HG03060 (cell line): ENCODE measurements around the gene OR8B3.

ENCODE experiments used
- ATAC-seq: cut with Tn5 transposase; IDR thresholded peaks from one replicate; pipeline ENCODE4 v1.9.1; 2021; ENCODE audit warnings: low read depth, moderate number of reproducible peaks; ENCODE audit not compliant: unreplicated experiment

The OR8B3 gene

DNA sequence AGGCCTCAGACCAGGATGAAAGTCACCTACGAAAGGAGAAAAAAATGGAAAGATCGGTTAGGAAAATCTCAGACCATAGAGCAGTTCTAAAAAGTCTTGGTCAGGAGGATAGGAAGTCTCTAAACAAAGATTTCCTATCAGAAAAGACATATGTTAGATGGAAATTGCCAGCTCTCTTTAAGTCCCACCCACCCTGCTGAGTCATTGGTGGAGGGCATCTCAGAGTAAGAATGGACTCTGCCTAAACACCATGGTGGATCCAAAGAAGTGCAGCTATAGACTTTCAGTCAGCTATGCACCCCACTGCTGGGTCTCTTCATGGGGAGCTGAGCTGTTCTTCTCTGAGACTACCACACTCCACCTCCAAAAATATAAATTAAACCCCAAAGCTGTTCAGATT lies 18.2 kb downstream of the OR8B3 start:
- ATAC-seq: no peak

DNA sequence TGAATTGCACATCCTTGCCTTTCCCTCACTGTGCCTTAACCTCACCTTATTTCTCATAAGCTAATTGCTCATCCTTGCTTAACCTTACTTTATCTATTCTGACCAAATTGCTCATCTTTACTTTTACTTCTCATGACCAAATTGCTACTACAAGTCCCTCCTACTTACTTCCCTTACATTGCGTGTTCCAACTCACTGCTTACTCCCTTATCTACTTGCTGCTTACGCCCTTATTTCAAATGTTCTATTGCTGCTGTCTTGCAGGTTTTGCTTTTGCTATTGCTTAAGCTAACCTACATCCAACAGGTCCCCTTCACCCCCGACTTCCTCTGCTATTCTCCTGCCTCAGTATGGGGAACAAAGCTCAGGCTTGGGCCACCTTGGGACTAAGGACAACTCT lies 22.5 kb downstream of the OR8B3 start:
- ATAC-seq: no peak

- no peak for ATAC-seq
These were observed 39.3 kb downstream of the OR8B3 start for GRCh38 chr11:124359566-124359965.

DNA sequence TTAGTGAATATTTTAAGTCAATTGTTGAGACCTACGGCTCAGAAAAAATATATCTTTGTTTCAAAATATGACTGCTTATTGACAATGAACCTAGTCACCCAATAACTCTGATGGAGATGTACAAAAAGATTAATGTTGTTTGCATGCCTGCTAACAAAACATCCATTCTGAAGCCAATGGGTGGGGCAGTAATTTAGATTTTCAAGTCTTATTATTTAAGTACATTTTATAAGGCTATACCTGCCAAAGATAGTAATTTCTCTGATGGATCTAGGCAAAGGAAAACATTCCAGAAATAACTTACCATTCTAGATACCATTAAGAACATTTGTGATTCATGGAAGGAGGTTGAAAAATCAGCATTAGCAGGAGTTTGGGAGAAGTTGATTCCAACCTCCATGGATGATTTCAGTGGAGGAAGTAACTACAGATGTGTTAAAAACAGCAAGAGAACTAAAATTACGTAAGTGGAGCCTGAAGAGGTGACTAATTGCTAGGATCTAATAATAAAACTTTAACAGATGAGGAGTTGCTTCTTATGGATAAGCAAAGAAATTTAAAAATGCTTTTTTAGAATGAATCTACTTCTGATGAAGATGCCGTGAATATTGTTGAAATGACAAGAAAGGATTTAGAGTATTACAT lies 52.4 kb downstream of the OR8B3 start:
- no peak for ATAC-seq
